Peyer's patch (tissue), 4 donors: Measurements from ENCODE around the gene CERKL.

ENCODE experiments used
- POLR2A ChIP-seq, 2 donors: fragments of 450-650 bp; IDR thresholded peaks; one replicate each; pipeline ENCODE4 v1.5.1; 2017; ENCODE audit warnings: antibody characterized with exemption in 2 of 2, mild to moderate bottlenecking in 2 of 2, moderate library complexity in 2 of 2
- TF ChIP-seq, protein P1 (sequence below), 6 experiments: fragments of 450-650 bp in 4 of 6; fragments of 200-600 bp in 2 of 6; sonication (generic) in 1 of 6; IDR thresholded peaks; one replicate each; pipeline ENCODE4 v1.5.1; 2017 to 2019; ENCODE audit warnings: antibody characterized with exemption in 6 of 6, mild to moderate bottlenecking in 3 of 6, moderate library complexity in 1 of 6

- TF ChIP-seq, protein P1, sequence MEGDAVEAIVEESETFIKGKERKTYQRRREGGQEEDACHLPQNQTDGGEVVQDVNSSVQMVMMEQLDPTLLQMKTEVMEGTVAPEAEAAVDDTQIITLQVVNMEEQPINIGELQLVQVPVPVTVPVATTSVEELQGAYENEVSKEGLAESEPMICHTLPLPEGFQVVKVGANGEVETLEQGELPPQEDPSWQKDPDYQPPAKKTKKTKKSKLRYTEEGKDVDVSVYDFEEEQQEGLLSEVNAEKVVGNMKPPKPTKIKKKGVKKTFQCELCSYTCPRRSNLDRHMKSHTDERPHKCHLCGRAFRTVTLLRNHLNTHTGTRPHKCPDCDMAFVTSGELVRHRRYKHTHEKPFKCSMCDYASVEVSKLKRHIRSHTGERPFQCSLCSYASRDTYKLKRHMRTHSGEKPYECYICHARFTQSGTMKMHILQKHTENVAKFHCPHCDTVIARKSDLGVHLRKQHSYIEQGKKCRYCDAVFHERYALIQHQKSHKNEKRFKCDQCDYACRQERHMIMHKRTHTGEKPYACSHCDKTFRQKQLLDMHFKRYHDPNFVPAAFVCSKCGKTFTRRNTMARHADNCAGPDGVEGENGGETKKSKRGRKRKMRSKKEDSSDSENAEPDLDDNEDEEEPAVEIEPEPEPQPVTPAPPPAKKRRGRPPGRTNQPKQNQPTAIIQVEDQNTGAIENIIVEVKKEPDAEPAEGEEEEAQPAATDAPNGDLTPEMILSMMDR (IDR thresholded peaks at IDR 0.05), result no peak
- TF ChIP-seq POLR2A (IDR thresholded peaks at IDR 0.05), result no peak
These were observed 102.7 kb downstream of the CERKL start for GRCh38 chr2:181554061-181554830.
